ENCODE measurements around the gene CCR3.

The CCR3 gene

GRCh38 chr3:46303240-46303639, 61.0 kb downstream of the CCR3 start:
- H3K4me1 ChIP-seq (ENCODE audit: insufficient read depth, low read length), result peaks cover 3% of the 10 kb centered on the region
- H3K9ac ChIP-seq (ENCODE audit: low read length), result no peak overlapping the region

GRCh38 chr3:46304739-46305138, 62.5 kb downstream of the CCR3 start:
- no peaks in the 10 kb centered on the region for H3K4me1 ChIP-seq (ENCODE audit: insufficient read depth, low read length)
- H3K36me3 ChIP-seq (ENCODE audit: insufficient read depth, low read length), result no peaks in the 10 kb centered on the region
- no peak overlapping the region for H3K4me3 ChIP-seq (ENCODE audit: low read depth in 1 of 2, low read length in 2 of 2)
- H3K9me3 ChIP-seq (ENCODE audit: low read length), result no peaks in the 10 kb centered on the region
- H3K27ac ChIP-seq (ENCODE audit: low read depth, low read length), result no peak overlapping the region
- H3K27me3 ChIP-seq (ENCODE audit: control insufficient read depth in 1 of 2, insufficient read depth in 2 of 2, low read length in 2 of 2), result no peaks in the 10 kb centered on the region
- no peak overlapping the region for H3K9ac ChIP-seq (ENCODE audit: low read length)

More at GRCh38 chr3:46303240-46303639, 61.0 kb downstream of the CCR3 start:
- Histone ChIP-seq H3K9me3 (ENCODE audit: low read length) (no peaks in the 10 kb centered on the region), H3K36me3 (ENCODE audit: insufficient read depth, low read length) (no peaks in the 10 kb centered on the region), H3K27me3 (ENCODE audit: control insufficient read depth in 1 of 2, insufficient read depth in 2 of 2, low read length in 2 of 2) (no peaks in the 10 kb centered on the region), H3K27ac (ENCODE audit: low read depth, low read length) (no peak overlapping the region), H3K4me3 (ENCODE audit: low read depth in 1 of 2, low read length in 2 of 2) (no peak overlapping the region)

DNA sequence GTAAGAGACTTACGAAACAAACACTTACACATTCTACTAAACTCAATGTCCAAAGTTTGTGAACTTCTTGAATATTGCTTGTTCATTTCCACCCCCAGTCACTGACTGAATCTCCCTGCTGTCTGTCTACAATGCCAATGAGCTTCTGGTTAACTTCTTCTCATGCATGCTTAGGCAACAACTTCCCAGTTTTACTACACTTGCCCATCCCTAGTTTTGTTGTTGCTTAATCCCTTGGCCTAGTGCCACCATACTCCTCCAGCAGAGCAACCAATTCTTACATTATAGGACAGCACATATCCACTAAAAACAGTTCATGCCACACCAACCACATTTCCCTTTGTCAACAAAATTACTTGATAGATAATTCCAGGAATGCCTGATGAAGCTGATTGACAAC, 70.7 kb downstream of the CCR3 start:
- H3K9me3 ChIP-seq (ENCODE audit: low read length), result no peaks in the 10 kb centered on the region
- no peak overlapping the region for H3K27ac ChIP-seq (ENCODE audit: low read depth, low read length)
- no peak overlapping the region for H3K9ac ChIP-seq (ENCODE audit: low read length)
- no peaks in the 10 kb centered on the region for H3K4me1 ChIP-seq (ENCODE audit: insufficient read depth, low read length)
- H3K36me3 ChIP-seq (ENCODE audit: insufficient read depth, low read length), result no peaks in the 10 kb centered on the region
- H3K4me3 ChIP-seq (ENCODE audit: low read depth in 1 of 2, low read length in 2 of 2), result no peak overlapping the region
- H3K27me3 ChIP-seq (ENCODE audit: control insufficient read depth in 1 of 2, insufficient read depth in 2 of 2, low read length in 2 of 2), result no peaks in the 10 kb centered on the region

GRCh38 chr3:46314517-46314916, 72.3 kb downstream of the CCR3 start:
- H3K27me3 ChIP-seq (ENCODE audit: control insufficient read depth in 1 of 2, insufficient read depth in 2 of 2, low read length in 2 of 2), result no peaks in the 10 kb centered on the region
- H3K9ac ChIP-seq (ENCODE audit: low read length), result no peak overlapping the region
- H3K4me1 ChIP-seq (ENCODE audit: insufficient read depth, low read length), result no peaks in the 10 kb centered on the region
- no peak overlapping the region for H3K27ac ChIP-seq (ENCODE audit: low read depth, low read length)
- no peak overlapping the region for H3K4me3 ChIP-seq (ENCODE audit: low read depth in 1 of 2, low read length in 2 of 2)
- H3K9me3 ChIP-seq (ENCODE audit: low read length), result no peaks in the 10 kb centered on the region
- no peaks in the 10 kb centered on the region for H3K36me3 ChIP-seq (ENCODE audit: insufficient read depth, low read length)

- Histone ChIP-seq H3K4me1 (ENCODE audit: insufficient read depth, low read length) (no peaks in the 10 kb centered on the region), H3K9ac (ENCODE audit: low read length) (no peak overlapping the region), H3K27me3 (ENCODE audit: control insufficient read depth in 1 of 2, insufficient read depth in 2 of 2, low read length in 2 of 2) (no peaks in the 10 kb centered on the region), H3K4me3 (ENCODE audit: low read depth in 1 of 2, low read length in 2 of 2) (no peak overlapping the region), H3K36me3 (ENCODE audit: insufficient read depth, low read length) (no peaks in the 10 kb centered on the region), H3K9me3 (ENCODE audit: low read length) (no peaks in the 10 kb centered on the region), H3K27ac (ENCODE audit: low read depth, low read length) (no peak overlapping the region)
These were observed 73.9 kb downstream of the CCR3 start for GRCh38 chr3:46316206-46316605.

Measured in muscle layer of colon (tissue), 2 donors.